ENCODE measurements around the gene ARMH3.
A peak's percentile ranks its signal among the peaks of the same experiment; 100 is the strongest.

ARMH3 gene

GRCh38 chr10:102055647-102056419, at the start of gene ARMH3:
TSS of gene ARMH3 (minus strand) at chr10:102056173. CDS start at chr10:102040114, 16,059 bp downstream.
- peak; percentile 95 for DNase-seq (ENCODE audit: low spot score)
- no peak for TF ChIP-seq CTCF (IDR thresholded peaks at IDR 0.05)

GRCh38 chr10:102102421-102102820, 46.4 kb upstream of the ARMH3 start:
- Histone ChIP-seq H3K27ac (no peak overlapping the region), H3K4me3 (no peak overlapping the region)
- no peak for TF ChIP-seq CTCF (IDR thresholded peaks at IDR 0.05)
- no peak for DNase-seq (ENCODE audit: low spot score)

More at GRCh38 chr10:102055647-102056419, at the start of gene ARMH3:
- H3K27ac ChIP-seq, result peak within 1 kb of the TSS; percentile 96
- peak within 1 kb of the TSS; percentile 79 for H3K4me3 ChIP-seq

GRCh38 chr10:102101152-102101551, 45.2 kb upstream of the ARMH3 start:
- Histone ChIP-seq H3K4me3 (no peak overlapping the region), H3K27ac (no peak overlapping the region)
- DNase-seq (ENCODE audit: low spot score), result no peak
- no peak for TF ChIP-seq CTCF (IDR thresholded peaks at IDR 0.05)

- no peak for TF ChIP-seq CTCF (IDR thresholded peaks at IDR 0.05)
- H3K27ac ChIP-seq, result no peak overlapping the region
- H3K4me3 ChIP-seq, result no peak overlapping the region
- no peak for DNase-seq (ENCODE audit: low spot score)
These were observed 40.5 kb upstream of the ARMH3 start for GRCh38 chr10:102096449-102096848.

GRCh38 chr10:102090772-102091171, 34.8 kb upstream of the ARMH3 start:
- no peak overlapping the region for H3K4me3 ChIP-seq
- TF ChIP-seq CTCF (IDR thresholded peaks at IDR 0.05), result no peak
- no peak overlapping the region for H3K27ac ChIP-seq
- DNase-seq (ENCODE audit: low spot score), result no peak

- no peak overlapping the region for H3K27ac ChIP-seq
- no peak for TF ChIP-seq CTCF (IDR thresholded peaks at IDR 0.05)
- DNase-seq (ENCODE audit: low spot score), result no peak
- H3K4me3 ChIP-seq, result no peak overlapping the region
These were observed 30.2 kb upstream of the ARMH3 start for GRCh38 chr10:102086196-102086595.

GRCh38 chr10:102085336-102085735, 29.4 kb upstream of the ARMH3 start:
- no peak for TF ChIP-seq CTCF (IDR thresholded peaks at IDR 0.05)
- H3K4me3 ChIP-seq, result no peak overlapping the region
- no peak for DNase-seq (ENCODE audit: low spot score)
- no peak overlapping the region for H3K27ac ChIP-seq
